ENCODE measurements around the gene TACC2. TPM values are rescaled to one million over a fixed set of nuclear protein-coding genes. Genes with fewer than 3 reads are reported as not detected.

Gene TACC2
- total RNA-seq, 1 donor from 2014 or later, result 71.2 TPM

DNA sequence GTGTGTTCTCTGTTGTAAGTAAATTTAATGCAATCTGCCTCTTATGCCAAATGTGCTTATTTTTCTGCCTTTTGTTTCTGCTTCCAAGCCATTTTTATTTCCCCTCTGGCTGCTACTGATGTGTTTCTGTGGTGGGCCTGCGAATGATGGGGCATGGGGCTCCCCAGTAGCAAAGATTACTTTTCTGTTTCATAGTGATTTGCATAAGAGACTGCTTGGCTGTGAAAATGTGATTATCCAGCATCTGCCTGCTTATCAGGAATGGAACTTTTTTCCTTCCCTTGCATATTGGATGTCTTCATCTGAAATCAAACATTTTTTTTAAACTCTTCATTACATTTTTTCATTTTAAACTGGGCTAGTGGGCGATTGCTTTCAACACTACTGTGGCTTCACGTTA is 224.4 kb downstream of the TACC2 start:
- no peak overlapping the region for H3K4me3 Mint-ChIP-seq
- TF ChIP-seq CTCF (conservative IDR thresholded peaks at IDR 0.05), result no peak
- H3K4me1 Mint-ChIP-seq (ENCODE audit: unreplicated experiment), result no peaks in the 10 kb centered on the region
- H3K36me3 Mint-ChIP-seq, result peaks cover 41% of the 10 kb centered on the region
- no peak overlapping the region for H3K27ac Mint-ChIP-seq
- no peaks in the 10 kb centered on the region for H3K27me3 Mint-ChIP-seq
- no peaks in the 10 kb centered on the region for H3K9me3 Mint-ChIP-seq
- DNase-seq (ENCODE audit: extremely low spot score, unreplicated experiment), result no peak

DNA sequence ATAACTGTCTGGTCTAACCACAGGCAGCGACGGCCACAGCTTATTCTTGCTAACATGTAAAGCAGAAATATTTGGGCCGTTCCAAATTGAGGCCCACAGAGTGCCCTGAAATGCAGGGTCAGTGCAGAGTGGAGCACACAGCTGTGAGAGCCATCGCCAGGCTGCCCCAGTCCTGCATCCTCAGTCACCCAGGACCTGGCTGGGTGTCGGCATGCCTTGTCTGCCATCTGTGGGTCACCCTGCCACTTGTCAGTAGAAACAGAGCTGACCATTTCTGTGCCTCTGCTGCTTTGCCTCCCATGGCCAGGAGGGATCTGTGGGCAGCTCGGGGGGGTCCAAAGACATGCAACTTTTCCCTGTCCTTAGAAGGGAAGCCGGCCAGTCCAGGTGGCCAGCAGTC is 224.8 kb downstream of the TACC2 start:
- Mint-ChIP-seq H3K27ac (no peak overlapping the region), H3K9me3 (no peaks in the 10 kb centered on the region), H3K4me3 (no peak overlapping the region), H3K4me1 (ENCODE audit: unreplicated experiment) (no peaks in the 10 kb centered on the region), H3K36me3 (peaks cover 44% of the 10 kb centered on the region), H3K27me3 (no peaks in the 10 kb centered on the region)
- DNase-seq (ENCODE audit: extremely low spot score, unreplicated experiment), result no peak
- TF ChIP-seq CTCF (conservative IDR thresholded peaks at IDR 0.05), result no peak

- no peaks in the 10 kb centered on the region for H3K27me3 Mint-ChIP-seq
- no peak overlapping the region for H3K27ac Mint-ChIP-seq
- no peak for DNase-seq (ENCODE audit: extremely low spot score, unreplicated experiment)
- H3K4me3 Mint-ChIP-seq, result no peak overlapping the region
- no peak for TF ChIP-seq CTCF (conservative IDR thresholded peaks at IDR 0.05)
- no peaks in the 10 kb centered on the region for H3K9me3 Mint-ChIP-seq
- H3K4me1 Mint-ChIP-seq (ENCODE audit: unreplicated experiment), result peaks cover 4% of the 10 kb centered on the region
- H3K36me3 Mint-ChIP-seq, result peaks cover 41% of the 10 kb centered on the region
These were observed 227.1 kb downstream of the TACC2 start for GRCh38 chr10:122216047-122216446.

DNA sequence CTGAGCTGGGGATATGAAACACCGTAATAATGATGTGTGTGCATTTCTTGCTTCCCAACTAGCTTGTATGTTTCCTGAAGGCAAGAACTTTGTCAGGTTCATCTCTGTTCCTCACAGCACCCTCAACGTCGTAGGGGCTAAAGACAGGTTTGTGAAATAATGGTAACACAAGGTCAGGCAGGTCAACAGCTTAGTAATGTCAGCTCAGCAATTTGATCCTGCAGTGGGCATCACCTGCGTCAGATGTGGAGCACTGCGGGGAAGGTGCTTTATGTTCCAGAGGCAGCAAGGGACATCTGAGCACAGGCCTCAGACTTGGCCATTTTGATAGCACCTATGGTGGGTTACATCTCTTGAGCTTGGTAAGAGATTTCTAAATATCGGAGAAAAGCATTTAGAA is 230.4 kb downstream of the TACC2 start:
- Mint-ChIP-seq H3K9me3 (no peaks in the 10 kb centered on the region), H3K36me3 (peaks cover 24% of the 10 kb centered on the region), H3K27ac (no peak overlapping the region), H3K4me1 (ENCODE audit: unreplicated experiment) (peaks cover 7% of the 10 kb centered on the region), H3K4me3 (no peak overlapping the region), H3K27me3 (no peaks in the 10 kb centered on the region)
- TF ChIP-seq CTCF (conservative IDR thresholded peaks at IDR 0.05), result no peak
- no peak for DNase-seq (ENCODE audit: extremely low spot score, unreplicated experiment)

- peaks cover 7% of the 10 kb centered on the region for H3K4me1 Mint-ChIP-seq (ENCODE audit: unreplicated experiment)
- H3K4me3 Mint-ChIP-seq, result no peak overlapping the region
- peaks cover 29% of the 10 kb centered on the region for H3K36me3 Mint-ChIP-seq
- H3K27ac Mint-ChIP-seq, result no peak overlapping the region
- H3K27me3 Mint-ChIP-seq, result no peaks in the 10 kb centered on the region
- TF ChIP-seq CTCF (conservative IDR thresholded peaks at IDR 0.05), result no peak
- DNase-seq (ENCODE audit: extremely low spot score, unreplicated experiment), result no peak
- no peaks in the 10 kb centered on the region for H3K9me3 Mint-ChIP-seq
These were observed 231.8 kb downstream of the TACC2 start for GRCh38 chr10:122220736-122221135.

DNA sequence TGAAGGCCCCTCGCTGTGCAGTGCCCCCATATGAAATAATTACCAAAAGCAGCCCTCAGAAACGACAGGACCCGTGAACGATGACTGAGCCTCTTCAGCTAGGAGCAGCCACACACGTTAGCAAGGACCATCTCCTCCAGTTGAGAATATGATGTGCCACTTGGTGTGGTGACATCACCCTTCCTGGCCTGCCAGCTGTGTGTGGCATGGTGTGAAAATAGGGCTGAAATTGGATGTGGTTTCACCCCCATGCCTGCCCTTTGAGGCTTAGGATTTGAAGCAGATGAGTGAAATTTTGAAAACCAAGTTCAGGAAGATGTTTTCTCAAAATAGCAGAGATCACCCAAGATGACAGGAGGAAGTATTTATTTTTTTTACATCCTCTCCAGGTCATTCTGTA is 233.0 kb downstream of the TACC2 start:
- Mint-ChIP-seq H3K4me3 (no peak overlapping the region), H3K27me3 (no peaks in the 10 kb centered on the region), H3K27ac (no peak overlapping the region), H3K4me1 (ENCODE audit: unreplicated experiment) (peaks cover 7% of the 10 kb centered on the region), H3K36me3 (peaks cover 34% of the 10 kb centered on the region), H3K9me3 (no peaks in the 10 kb centered on the region)
- DNase-seq (ENCODE audit: extremely low spot score, unreplicated experiment), result no peak
- TF ChIP-seq CTCF (conservative IDR thresholded peaks at IDR 0.05), result no peak
